Activated CD4-positive, alpha-beta T cell treated with anti-CD3 and anti-CD28 coated beads, Interleukin-2, amount 50 U/mL, for 48 hours (primary cell): Measurements from ENCODE around the gene PRRC2B.
A peak's percentile ranks its signal among the peaks of the same experiment; 100 is the strongest.
"Not testable (repeated sequence)": the region's sequence is repeated elsewhere in the genome, so short reads cannot be mapped to it uniquely, and the experiment has no call there.

ENCODE experiments used
- DNase-seq, 2 experiments: peaks; one replicate each; pipeline ENCODE4 v3.0.0-alpha.2; 2020

Gene PRRC2B

GRCh38 chr9:131387394-131387793, 6.5 kb upstream of the PRRC2B start:
- DNase-seq = no peak

DNA sequence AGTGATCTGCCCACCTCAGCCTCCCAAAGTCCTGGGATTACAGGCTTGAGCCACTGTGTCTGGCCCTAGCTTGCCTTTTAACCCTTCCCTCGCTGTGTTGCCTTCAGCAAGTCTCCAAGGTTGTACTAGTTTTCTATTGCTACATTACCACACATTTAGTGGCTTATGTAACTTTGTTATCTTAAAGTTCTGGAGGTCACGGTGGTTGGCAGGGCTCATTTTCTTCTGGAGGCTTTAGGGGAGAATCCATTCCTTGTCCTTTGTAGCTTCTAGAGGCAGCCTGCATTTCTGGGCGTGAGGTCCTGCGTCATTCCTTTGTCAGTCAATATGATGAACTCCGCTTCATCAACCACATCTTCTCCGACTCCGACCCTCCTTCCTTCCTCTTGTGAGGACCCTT, 2.9 kb upstream of the PRRC2B start:
- no peak for DNase-seq

GRCh38 chr9:131391504-131391903, 2.4 kb upstream of the PRRC2B start:
- DNase-seq = no peak

DNA sequence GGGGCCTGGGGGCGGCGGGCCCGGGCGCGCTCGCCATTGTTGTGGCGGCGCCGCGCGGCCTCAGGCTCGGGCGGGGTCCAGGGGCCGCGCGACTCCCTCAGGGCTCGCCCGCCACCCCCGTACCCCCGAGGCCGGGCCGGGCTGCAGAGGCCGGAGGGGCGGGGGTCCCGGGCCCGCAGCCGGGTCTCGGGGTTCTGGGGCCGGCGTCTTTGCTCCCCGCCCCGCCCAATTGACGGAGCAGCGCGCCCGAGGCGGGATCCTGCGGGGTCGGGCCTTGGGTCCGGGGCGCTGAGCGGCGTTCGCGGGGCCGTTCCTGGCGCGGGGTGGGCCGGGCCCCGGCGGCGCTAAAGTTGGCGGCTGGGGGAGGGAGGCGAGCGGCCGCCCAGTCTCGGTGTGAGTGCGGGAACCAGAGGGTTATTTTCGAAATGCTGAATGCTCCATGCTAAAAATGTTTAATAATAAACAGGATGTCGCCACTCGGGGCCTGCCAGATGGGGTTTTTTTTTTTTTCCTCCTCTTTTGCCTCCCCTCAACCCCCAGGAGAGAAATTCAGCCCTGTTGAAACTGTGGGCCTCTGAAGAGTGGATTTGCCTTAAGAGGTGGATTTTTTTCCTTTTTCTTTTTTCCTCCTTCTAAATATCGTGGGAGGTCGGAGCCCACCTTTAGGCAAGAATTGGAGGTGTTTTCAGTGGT, 724 bp downstream of the PRRC2B start:
- peak; percentile 51 for DNase-seq

GRCh38 chr9:131395157-131396098, 1.5 kb downstream of the PRRC2B start:
- peak; percentile 65 to 76 for DNase-seq

DNA sequence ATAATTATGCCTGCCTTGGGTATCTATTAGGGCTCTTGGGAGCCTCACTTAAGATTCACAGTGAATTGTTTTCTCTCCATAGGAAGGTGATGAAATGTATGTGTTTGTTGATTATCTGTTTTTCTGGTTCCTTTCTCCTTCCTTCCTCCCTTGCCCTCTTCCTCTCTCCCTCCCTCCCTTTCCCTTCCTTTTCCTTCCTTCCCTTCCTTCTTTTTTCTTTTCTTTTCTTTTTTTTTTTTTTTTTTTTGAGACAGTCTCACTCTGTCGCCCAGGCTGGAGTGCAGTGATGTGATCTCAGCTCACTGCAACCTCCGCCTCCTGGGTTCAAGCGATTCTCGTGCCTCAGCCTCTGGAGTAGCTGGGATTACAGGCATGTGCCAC, 2.2 kb downstream of the PRRC2B start:
- not testable (repeated sequence) for DNase-seq

- DNase-seq = no peak
These were observed 2.7 kb downstream of the PRRC2B start for GRCh38 chr9:131396626-131397025.

DNA sequence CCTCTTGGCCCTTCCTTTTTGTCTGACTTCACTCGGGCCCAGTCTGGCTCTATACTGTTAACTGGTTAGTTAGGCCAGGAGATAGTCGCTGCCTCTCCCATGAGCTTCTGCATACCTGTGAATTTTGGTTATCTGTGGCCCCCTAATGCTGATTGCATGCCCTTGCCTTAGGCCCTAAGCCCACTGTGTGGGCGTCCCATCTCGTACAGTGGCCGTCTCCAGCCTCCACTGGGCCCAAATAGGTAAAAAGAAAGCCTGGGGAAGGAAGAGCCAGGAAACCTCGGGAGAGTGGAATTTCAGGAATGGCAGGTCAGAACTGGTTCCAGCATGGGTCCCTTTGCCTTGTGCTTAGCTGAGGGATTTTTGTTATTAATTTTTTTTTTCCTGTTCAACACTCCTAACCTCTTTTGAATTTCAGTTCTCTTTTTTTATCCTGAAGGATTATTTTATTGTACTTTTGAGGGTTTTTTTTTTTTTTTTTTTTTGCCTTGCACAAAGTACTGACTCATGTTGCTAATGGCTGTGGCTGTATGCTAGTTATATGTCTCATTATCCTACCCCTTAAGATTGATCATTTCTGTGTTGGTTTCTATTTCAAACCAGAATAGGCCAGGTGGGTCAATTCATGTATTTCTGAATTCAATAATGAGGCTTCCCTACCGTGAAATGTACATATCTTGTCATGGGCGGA, 3.4 kb downstream of the PRRC2B start:
- no peak for DNase-seq

GRCh38 chr9:131398204-131398603, 4.3 kb downstream of the PRRC2B start:
- DNase-seq = peak in 1 of 2 experiments; percentile 42

DNA sequence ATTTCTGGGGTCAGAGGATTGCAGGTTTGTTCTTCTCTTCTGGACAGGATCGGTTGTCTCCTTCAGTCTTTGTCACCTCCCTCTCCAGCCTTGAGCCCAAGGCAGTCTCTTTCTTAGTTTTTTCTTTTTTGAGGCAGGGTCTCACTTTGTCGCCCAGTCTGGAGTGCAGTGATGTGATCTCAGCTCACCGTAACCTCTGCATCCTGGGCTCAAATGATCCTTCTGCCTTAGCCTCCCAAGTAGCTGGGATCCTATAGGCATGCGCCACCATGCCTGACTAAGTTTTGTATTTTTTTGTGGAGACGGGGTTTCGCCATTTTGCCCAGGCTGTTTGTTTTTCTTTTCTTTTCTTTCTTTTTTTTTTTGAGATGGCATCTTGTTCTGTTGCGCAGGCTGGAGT, 6.1 kb downstream of the PRRC2B start:
- no peak for DNase-seq

DNA sequence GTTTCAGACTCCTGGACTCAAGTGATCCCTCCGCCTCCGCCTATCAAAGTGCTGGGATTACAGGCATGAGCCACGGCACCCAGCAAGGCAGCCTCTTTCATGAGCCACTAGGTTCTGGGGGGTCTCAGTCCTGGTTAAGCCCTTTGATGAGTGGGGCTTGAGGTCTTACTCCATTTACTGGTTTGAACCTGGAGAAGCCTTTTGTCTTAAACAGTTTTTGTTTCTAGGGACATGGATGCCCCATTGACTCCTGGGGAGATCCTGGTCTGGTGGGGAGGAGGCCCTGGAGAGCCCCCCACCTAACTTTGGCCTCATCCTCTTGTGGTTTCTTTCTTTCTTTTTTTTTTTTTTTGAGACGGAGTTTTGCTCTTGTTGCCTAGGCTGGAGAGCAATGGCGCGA, 6.7 kb downstream of the PRRC2B start:
- DNase-seq = no peak

DNA sequence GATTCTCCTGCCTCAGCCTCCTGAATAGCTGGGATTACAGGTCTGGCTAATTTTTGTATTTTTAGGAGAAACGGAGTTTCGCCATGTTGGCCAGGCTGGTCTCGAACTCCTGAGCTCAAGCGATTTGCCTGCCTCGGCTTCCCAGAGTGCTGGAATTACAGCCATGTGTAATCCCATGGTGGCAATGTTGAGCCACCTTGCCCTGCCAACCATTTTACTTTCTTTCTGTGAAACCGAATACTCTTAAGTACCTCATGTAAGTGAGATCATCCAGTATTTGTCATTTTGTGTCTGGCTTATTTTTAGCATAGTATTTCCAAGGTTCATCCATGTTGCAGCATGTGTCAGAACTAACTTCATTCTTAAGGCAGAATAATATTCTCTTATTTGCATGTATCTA, 8.2 kb downstream of the PRRC2B start:
- no peak for DNase-seq

GRCh38 chr9:131402738-131403492, 9.0 kb downstream of the PRRC2B start:
- DNase-seq = no peak

- DNase-seq = no peak
These were observed 9.5 kb downstream of the PRRC2B start for GRCh38 chr9:131403493-131403773.

DNA sequence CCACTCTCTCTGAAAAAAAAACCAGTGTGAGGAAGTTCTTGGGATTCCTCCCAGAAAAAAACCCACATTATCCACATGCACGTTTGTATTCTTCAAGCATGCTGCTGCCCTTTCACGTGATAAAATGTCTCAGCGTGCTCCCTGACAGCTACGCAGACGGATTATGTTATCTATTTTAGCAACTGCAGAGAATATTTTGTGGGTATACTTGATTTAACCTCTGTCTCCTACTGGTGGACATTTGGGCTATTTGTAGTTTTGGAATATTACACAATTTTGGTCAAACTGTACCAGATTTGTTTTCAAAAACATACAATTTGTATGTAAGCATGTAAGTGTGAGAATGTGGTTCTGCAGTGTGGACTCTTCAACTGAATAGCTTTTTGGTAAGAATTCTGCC, 10.7 kb downstream of the PRRC2B start:
- no peak for DNase-seq

DNA sequence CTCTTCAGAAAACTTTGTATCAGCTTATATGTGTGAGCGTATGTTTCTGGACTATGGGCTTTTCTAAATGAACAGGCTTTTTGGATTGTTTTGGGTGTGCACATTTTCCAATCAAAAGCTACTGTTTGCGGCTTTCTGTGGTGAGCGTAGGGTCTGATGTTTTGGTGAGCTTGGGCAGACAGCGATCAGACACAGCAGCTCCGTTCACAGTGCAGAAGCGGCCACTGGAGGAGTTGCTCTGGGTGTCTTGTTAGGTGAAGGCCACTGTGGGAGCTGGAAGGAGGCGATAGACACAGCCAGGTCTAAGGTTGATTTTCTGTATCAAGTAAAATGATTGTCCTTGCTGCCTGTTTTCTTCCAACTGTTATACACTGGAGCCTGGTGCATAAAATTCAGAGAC, 11.1 kb downstream of the PRRC2B start:
- no peak for DNase-seq

GRCh38 chr9:131405428-131405827, 11.5 kb downstream of the PRRC2B start:
- DNase-seq = no peak

- no peak for DNase-seq
These were observed 12.1 kb downstream of the PRRC2B start for GRCh38 chr9:131405858-131406537.

DNA sequence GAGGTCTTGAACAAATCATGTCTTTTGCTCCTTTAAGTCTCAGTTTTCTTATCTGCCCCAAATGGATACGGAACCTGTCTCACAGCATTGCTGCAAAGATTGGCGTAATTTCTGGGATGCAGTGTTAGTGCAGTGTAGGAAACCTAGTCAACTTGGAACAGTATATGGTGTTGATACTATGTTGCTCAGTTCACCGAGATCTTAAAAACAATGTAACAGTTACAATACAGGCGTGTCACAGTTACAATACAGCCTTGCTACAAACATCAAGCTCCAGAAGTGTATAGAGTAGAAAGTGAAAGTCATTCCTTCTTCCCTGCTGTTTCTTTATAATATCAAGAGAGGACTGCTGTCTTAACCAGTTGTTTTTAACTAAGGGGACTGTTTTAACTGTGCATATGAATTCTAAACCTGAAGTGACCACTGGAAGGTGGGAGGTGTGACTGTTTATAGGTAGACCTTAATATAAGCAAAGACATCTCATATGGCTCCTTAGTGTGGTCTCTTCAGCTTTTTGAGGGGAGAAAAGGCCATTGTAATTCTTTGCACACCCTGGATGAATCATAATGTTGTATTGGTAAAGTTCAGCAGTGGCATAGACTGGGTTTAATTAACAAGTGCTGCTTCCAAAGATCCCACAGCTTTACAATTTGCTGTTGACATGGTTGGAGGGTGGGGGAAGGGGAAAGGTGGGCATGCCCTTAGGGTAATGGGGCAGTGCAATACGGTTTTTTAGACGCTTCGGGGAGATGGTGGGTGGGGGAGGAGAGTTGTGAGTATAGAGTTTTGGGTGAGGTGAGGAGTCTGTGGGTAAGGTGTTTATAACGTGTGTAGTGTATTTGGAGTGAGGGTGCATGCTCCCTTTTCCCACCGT, 12.9 kb downstream of the PRRC2B start:
- no peak for DNase-seq

GRCh38 chr9:131407717-131408195, 13.9 kb downstream of the PRRC2B start:
- peak in 1 of 2 experiments; percentile 44 for DNase-seq

DNA sequence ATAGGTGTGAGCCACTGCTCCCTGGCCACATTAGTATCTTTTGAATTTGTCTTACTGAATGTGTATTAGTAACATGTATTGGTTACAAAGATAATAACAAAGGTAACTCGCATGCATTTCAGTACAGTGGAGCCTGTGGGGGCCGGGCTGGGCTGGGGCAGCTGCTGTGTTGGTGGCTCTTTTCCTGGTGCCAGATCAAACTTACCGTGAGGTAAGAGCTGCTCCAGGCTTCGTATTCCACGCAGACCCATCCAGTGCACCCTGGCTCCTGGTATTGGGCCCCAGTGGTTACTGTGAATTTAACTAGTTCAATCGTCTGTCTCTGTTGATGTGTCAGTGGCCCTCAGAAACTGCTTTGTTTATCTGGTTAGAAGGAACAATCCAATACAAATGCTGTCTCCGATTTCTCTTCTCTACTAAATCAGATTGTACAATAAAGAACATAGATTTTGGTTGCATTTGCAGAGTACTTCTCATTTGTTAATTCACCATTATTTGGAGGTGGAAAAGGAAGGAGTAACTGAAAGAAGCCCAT, 15.6 kb downstream of the PRRC2B start:
- no peak for DNase-seq
